Stimulated activated CD4-positive, alpha-beta T cell treated with anti-CD3 and anti-CD28 coated beads, Interleukin-2, amount 100 ng/mL, for 48 hours (primary cell): ENCODE results near the gene OR2A7.
"Not testable (repeated sequence)": the region's sequence is repeated elsewhere in the genome, so short reads cannot be mapped to it uniquely, and the experiment has no call there.

Experiments used
- DNase-seq, 2 donors: peaks; one replicate each; pipeline ENCODE4 v3.0.0-alpha.2; 2020

Gene OR2A7

DNA sequence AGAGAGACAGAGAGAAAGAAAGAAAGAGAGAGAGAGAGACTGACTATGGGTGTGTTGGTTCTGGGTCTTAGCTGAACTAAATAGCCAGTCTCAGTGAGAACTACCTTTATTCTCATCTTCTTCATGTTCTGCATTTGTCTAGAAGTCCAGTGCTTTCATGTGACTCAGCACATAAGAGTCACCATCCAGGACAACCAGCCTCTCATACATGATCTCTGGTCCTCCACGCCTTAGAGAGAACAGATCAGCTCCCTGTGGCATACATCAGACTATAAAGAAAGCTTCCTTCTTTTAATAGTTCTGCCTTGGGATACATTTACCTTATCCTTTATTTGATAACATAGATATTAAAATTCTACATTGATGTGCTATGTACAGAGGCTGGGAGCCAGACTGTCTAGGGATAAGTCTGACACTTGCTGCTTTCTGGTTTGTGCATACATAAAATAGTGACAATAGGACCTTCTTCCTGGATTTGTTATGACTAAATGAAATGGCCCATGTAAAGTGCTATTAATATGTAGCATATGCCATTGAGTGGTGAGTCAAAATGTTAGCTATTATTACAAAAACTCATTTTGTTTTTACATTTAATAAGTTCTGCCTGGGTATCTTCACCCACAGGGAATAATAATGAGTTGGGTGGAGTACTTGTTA is 16.8 kb downstream of the OR2A7 start:
- not testable (repeated sequence) for DNase-seq

DNA sequence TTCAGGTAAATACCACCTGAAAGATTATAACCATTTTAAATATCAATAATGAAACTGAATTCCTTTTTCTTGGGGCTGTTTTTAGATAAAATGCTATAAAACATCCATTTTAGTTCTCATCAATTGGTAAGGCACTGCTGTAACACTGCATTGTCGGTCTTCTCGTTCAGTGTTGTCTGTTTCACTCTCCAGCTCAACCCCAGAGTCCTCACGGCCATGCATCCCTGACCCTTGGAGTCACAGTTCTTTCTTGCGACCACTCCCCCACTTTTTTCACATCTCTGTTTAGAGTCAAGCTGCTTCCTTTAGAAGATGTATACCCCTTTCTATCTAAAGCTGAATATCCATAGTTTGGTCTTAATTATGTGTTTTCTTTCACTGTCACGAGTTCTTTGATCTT is 17.6 kb downstream of the OR2A7 start:
- not testable (repeated sequence) for DNase-seq

DNA sequence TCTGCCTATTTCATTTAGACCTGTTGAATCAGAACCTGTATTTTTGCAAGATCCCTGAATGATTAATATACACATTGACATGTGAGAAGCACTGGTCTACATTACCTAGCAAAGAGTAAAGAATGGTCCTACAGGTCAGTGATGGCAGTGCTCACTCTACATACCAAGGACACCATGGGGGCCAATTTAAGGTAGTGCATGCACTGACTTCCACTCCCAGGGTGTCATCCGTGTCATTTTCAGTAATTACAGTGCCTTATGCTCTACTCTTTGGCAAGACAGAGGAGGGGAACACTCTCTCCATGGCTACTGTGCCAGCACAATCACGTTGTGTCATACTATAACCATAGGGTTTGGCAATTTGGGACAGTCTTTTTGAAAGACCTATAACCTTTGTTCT is 19.2 kb downstream of the OR2A7 start:
- not testable (repeated sequence) for DNase-seq

DNA sequence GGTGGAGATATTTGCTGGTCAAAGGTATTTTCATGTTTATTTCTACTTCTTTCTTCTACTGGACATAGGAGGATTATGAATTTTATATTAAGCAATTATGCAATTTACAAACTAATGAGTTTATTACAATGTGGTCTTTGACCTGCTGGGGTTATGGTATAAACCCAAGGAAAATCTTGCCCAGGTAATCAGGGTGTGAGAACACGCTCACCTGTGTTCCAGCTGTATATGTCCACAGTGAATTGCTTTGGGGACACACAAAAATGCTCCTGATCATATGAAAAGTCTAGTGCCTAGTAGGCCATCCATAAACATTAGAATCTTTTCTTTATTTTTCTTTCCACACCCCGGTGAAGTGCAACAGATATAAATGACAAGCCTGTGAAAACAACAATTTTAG is 25.2 kb downstream of the OR2A7 start, which contains the start of gene OR2A42:
TSS of gene OR2A42 (minus strand) at position 241 of the 400 bp plus-strand sequence. CDS start 6,762 bp downstream, outside the sequence.
- not testable (repeated sequence) for DNase-seq

DNA sequence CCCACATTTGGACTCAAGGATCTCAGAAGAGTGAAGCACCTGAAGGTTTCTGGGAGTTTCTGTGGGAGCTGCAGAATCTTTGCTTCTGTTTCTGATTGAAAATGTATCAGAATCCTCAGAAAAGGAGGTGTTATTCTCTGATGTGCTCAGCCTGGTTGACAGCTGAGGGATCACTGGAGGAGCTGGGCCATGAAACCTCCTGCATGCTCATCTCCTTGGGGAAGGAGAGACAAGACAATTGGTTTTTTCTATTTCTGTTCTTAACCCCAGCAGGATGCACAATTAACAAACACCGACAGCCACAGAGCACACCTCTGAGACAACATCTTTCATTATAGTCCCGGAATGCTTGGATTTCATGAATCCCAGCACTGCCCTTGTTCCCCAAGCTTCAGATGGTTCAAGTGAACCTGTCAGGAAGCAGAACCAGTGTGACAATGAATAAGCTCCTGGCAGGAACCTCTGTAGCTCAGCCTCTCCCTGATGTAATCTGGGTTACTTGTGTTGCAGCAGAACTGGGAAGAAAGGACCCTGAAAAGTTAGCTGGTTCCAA is 26.0 kb downstream of the OR2A7 start:
- not testable (repeated sequence) for DNase-seq

DNA sequence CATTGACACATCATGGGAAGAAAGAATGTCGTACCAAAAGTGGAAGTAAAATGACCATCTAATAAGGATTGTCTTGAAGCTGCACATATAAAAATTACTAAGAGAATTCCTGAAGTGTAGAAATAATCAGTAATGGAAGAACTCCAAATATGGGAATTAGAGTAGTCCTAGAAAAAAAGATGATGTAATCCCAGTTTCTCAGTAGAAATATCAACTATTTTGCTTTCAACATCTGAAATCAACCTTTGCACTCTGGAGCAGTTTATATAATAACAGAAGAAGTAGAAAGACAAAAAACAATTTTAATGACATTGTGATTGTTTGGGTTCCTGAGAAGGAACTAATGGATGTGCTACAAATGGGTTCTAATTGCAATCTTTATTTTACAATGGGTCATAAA is 31.6 kb downstream of the OR2A7 start:
- not testable (repeated sequence) for DNase-seq

DNA sequence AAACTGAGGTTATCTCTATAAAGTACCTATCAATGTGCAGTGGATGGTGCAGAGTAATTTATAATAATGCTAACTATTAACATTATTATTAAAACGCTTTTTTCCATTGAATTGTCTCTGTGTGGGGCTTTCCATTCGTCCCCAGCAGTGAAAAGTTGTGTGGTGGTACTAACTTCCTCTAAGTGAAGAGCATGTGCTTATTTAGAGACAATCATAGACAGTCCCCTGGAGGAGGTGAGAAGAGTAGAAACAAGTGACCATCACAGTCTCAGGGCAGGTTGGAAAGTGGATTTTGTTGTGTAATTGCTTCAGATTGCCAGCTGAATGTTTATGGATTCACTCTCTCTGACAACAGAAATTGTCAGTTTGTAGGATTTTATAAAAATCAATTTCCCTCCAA is 33.6 kb downstream of the OR2A7 start:
- not testable (repeated sequence) for DNase-seq

DNA sequence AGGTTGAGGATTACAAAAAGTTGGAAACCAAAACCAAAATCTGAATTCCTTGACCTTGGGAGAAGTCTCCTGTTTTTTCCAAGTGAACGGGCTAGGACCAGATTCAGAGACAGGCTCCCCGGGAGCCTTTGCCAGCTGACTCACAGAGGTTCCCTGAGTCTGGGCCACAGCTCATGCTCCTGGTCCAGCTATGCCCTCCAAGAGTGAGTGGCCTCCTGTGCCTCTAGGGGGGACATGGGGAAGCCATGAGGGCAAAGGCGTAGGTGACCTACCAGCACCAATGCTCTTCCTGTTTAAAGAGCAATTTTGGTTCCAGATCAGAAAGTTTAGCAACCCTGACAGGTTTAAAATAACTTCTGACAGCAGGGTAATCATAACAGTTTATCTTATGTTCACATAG is 35.8 kb downstream of the OR2A7 start:
- DNase-seq = not testable (repeated sequence)

DNA sequence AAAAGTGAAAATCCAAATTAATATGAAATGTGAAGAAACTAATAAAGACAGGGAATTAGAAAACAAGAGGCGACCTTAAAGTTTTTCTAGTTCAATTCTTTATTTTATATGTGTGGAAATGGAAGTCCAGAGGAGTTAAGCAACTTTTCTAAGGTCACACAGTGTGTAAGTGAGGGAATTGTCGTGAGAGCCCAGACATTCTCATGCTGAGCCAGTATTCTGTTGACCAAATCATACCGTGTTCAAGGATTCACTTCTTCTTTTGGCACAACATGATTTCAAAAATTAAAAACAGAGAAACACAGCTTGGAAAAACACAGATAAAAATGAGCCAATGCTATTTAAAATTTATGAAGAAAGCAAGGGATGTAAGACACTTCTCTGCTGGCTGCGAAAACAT is 37.7 kb downstream of the OR2A7 start:
- not testable (repeated sequence) for DNase-seq

DNA sequence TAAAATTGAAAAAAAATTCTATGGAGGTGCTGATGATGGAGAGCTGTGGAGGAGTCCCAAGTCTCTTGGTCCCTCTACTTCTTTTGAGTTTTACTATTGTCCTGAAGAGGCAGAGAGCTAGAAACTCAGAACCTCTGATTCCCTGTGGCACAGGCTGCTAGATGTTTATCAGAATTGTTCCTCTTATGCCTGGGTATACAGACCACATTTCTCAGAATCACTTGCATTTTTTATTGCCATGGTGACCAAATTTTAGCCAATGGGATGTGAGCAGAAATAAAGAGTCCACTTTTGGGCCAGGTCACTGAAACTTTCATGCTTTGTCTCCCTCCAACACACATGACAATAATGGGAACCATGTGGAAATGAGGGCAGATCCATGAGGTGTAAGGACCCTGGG is 40.9 kb downstream of the OR2A7 start:
- DNase-seq = not testable (repeated sequence)

DNA sequence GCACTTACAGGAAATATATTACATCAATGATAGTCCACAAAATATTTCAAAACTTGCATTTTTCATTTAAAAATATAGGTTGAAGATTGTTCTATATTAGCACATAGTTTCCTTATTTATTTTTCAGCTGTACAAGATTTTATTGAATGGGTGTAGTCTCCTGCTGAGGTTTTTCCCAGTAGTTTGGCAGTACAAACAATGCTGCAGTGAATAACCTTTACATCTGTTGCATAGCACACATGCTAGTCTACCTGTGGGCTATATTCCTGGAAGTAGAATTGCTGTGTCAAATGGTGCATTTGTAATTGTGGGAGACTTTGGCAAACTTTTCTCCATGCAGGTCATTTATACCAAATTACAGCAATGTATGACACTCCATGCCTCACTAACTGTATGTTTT is 44.1 kb downstream of the OR2A7 start:
- not testable (repeated sequence) for DNase-seq

DNA sequence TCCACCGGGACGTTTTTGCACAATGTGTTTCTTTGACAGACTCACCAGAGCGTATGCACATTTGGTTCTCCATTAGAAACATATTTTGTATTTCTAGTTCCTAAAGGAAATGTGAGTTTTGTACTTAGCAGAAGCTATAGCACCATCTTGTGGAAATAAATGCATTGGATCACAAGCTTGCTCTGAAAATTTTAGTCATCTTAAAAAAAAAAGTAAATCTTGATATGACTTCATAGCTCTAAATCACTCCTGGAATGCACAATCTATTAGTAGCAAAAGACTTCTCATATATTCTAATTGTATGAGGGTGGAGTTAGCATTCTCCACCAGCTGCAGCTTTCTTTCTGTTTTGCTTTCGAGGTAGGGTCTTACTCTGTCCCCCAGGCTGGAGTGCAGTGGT is 45.4 kb downstream of the OR2A7 start:
- not testable (repeated sequence) for DNase-seq

DNA sequence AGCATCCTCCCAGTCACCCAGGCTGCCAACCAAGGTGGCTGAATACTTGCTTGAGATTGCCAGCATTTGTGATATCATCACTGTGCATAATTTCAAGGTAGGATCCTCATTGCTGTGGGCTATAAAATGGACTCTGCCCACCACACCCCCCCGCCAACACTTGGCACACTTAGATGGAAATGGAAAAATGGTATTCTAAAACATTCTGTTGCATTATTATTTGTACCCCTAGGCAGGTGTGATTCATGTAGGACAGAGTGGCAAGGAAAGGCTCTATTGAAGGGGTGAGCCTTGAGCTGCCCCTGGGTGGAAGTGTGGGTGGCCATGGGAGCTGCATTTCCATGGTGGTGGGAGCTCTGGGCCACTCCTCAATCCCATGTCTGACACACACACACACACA is 46.0 kb downstream of the OR2A7 start:
- DNase-seq = not testable (repeated sequence)

DNA sequence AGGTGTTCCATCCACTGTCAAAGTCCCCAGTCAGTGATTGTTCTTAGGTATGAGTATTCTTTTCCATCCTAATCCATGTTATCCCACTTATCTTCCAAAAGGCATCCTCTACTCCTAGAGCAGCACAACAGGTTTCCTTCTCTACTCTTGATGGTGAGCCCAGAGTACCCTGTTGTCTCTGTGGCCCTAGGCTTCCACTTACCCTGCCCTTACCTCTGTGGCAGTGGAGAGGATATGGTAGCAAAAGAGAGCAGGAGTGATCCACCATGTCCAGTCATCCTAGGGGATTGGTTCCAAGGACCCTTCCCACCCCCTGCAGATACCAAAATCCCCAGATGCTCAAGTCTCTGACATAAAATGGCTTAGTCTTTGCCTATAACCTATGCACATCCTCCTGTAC is 47.4 kb downstream of the OR2A7 start:
- DNase-seq = not testable (repeated sequence)
